ENCODE measurements around the gene INPP4B.
A peak's percentile ranks its signal among the peaks of the same experiment; 100 is the strongest.

The INPP4B gene
- total RNA-seq, result 226 to 308 (median 276) reads per million in 3 donors

GRCh38 chr4:142846108-142846728 is at the start of gene INPP4B:
INPP4B (minus strand) TSS chr4:142846301.
- Histone ChIP-seq H3K27me3 (replicated peaks; ENCODE audit: control insufficient read depth, insufficient read depth, low read length, poor library complexity, severe bottlenecking) (peaks cover 8% of the 10 kb centered on the region), H3K9me3 (ENCODE audit: control insufficient read depth, low read length) (no peaks in the 10 kb centered on the region), H3K4me3 (ENCODE audit: insufficient read depth, low read depth, low read length, poor library complexity, severe bottlenecking) (peak within 1 kb of the TSS; percentile 90), H3K36me3 (ENCODE audit: control insufficient read depth, insufficient read depth, low read length) (no peaks in the 10 kb centered on the region), H3K27ac (ENCODE audit: insufficient read depth, low read length, poor library complexity, severe bottlenecking) (peak within 1 kb of the TSS; percentile 43), H3K4me1 (ENCODE audit: control insufficient read depth, insufficient read depth, low read length, poor library complexity, severe bottlenecking) (peaks cover 4% of the 10 kb centered on the region)
- peak in 2 of 3 donors; percentile 11 to 16 for DNase-seq

DNA sequence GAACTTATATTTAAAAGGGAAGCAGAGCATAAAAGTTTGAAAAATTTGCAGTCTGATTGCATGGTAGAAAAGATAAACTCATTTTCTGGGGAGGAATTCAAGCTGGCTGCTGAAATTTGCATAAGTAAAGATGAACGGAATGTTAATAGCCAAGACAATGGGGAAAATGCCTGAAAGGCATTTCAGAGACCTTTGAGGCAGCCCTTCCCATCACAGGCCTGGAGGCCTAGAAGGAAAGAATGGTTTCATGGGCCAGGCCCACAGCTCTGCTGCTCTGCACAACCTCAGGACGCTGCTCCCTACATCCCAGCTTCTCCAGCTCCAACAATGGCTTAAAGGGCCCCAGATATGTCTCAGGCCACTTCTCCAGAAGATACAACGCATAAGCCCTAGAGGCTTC is 46.9 kb upstream of the INPP4B start:
- Histone ChIP-seq H3K9me3 (ENCODE audit: control insufficient read depth, low read length) (no peaks in the 10 kb centered on the region), H3K4me3 (ENCODE audit: insufficient read depth, low read depth, low read length, poor library complexity, severe bottlenecking) (no peak overlapping the region), H3K27ac (ENCODE audit: insufficient read depth, low read length, poor library complexity, severe bottlenecking) (no peak overlapping the region), H3K4me1 (ENCODE audit: control insufficient read depth, insufficient read depth, low read length, poor library complexity, severe bottlenecking) (no peaks in the 10 kb centered on the region), H3K27me3 (replicated peaks; ENCODE audit: control insufficient read depth, insufficient read depth, low read length, poor library complexity, severe bottlenecking) (no peaks in the 10 kb centered on the region), H3K36me3 (ENCODE audit: control insufficient read depth, insufficient read depth, low read length) (no peaks in the 10 kb centered on the region)
- no peak for DNase-seq

GRCh38 chr4:142886566-142886965 is 40.5 kb upstream of the INPP4B start:
- no peaks in the 10 kb centered on the region for H3K4me1 ChIP-seq (ENCODE audit: control insufficient read depth, insufficient read depth, low read length, poor library complexity, severe bottlenecking)
- H3K36me3 ChIP-seq (ENCODE audit: control insufficient read depth, insufficient read depth, low read length), result no peaks in the 10 kb centered on the region
- H3K27me3 ChIP-seq (replicated peaks; ENCODE audit: control insufficient read depth, insufficient read depth, low read length, poor library complexity, severe bottlenecking), result no peaks in the 10 kb centered on the region
- no peak overlapping the region for H3K27ac ChIP-seq (ENCODE audit: insufficient read depth, low read length, poor library complexity, severe bottlenecking)
- no peaks in the 10 kb centered on the region for H3K9me3 ChIP-seq (ENCODE audit: control insufficient read depth, low read length)
- no peak overlapping the region for H3K4me3 ChIP-seq (ENCODE audit: insufficient read depth, low read depth, low read length, poor library complexity, severe bottlenecking)
- DNase-seq, result no peak

- no peak for DNase-seq
- H3K27ac ChIP-seq (ENCODE audit: insufficient read depth, low read length, poor library complexity, severe bottlenecking), result no peak overlapping the region
- H3K4me3 ChIP-seq (ENCODE audit: insufficient read depth, low read depth, low read length, poor library complexity, severe bottlenecking), result no peak overlapping the region
- no peaks in the 10 kb centered on the region for H3K27me3 ChIP-seq (replicated peaks; ENCODE audit: control insufficient read depth, insufficient read depth, low read length, poor library complexity, severe bottlenecking)
- H3K4me1 ChIP-seq (ENCODE audit: control insufficient read depth, insufficient read depth, low read length, poor library complexity, severe bottlenecking), result no peaks in the 10 kb centered on the region
- no peaks in the 10 kb centered on the region for H3K36me3 ChIP-seq (ENCODE audit: control insufficient read depth, insufficient read depth, low read length)
- no peaks in the 10 kb centered on the region for H3K9me3 ChIP-seq (ENCODE audit: control insufficient read depth, low read length)
Observed at GRCh38 chr4:142883040-142883832, 37.1 kb upstream of the INPP4B start.

DNA sequence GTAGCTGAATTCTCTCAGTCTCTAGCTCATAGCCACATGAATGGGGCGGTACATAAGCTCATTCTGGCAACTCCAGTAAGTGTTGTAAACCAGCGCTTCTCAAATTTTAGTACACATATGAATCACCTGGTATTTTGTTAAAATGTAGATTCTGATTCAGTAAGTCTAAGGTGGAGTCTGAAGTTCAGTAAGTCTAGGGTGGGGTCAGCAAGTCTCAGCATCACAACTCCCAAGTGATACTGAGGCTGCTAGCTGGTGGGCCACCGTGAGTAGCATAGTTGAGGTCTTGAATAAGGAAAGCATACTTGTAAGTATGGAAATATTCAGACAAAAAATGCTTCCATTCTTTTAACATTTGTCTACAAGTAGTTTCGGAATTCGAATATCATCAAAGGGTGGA is 36.1 kb upstream of the INPP4B start:
- H3K4me1 ChIP-seq (ENCODE audit: control insufficient read depth, insufficient read depth, low read length, poor library complexity, severe bottlenecking), result no peaks in the 10 kb centered on the region
- no peaks in the 10 kb centered on the region for H3K36me3 ChIP-seq (ENCODE audit: control insufficient read depth, insufficient read depth, low read length)
- no peak for DNase-seq
- H3K27ac ChIP-seq (ENCODE audit: insufficient read depth, low read length, poor library complexity, severe bottlenecking), result no peak overlapping the region
- no peaks in the 10 kb centered on the region for H3K27me3 ChIP-seq (replicated peaks; ENCODE audit: control insufficient read depth, insufficient read depth, low read length, poor library complexity, severe bottlenecking)
- no peak overlapping the region for H3K4me3 ChIP-seq (ENCODE audit: insufficient read depth, low read depth, low read length, poor library complexity, severe bottlenecking)
- no peaks in the 10 kb centered on the region for H3K9me3 ChIP-seq (ENCODE audit: control insufficient read depth, low read length)

DNA sequence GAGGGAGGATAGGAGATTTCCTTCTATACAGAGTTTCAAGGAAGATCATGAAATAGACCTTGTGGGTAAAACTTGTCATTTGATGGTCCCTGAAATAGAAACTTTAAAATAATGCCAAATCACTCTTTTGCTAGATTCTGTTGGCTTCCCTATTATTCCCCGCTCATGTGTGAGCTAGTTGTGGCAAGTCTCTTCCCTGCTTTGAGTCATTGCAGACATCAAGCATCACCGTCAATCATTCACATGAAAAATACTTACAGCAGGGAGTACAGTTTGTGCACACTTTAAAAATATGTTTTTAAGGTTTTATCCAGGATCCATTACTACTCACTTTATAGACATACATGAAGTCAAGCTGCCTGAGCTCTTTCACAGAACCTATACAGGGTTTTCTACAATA is 35.2 kb upstream of the INPP4B start:
- Histone ChIP-seq H3K27me3 (replicated peaks; ENCODE audit: control insufficient read depth, insufficient read depth, low read length, poor library complexity, severe bottlenecking) (no peaks in the 10 kb centered on the region), H3K9me3 (ENCODE audit: control insufficient read depth, low read length) (no peaks in the 10 kb centered on the region), H3K27ac (ENCODE audit: insufficient read depth, low read length, poor library complexity, severe bottlenecking) (no peak overlapping the region), H3K36me3 (ENCODE audit: control insufficient read depth, insufficient read depth, low read length) (no peaks in the 10 kb centered on the region), H3K4me3 (ENCODE audit: insufficient read depth, low read depth, low read length, poor library complexity, severe bottlenecking) (no peak overlapping the region), H3K4me1 (ENCODE audit: control insufficient read depth, insufficient read depth, low read length, poor library complexity, severe bottlenecking) (no peaks in the 10 kb centered on the region)
- no peak for DNase-seq

- Histone ChIP-seq H3K27ac (ENCODE audit: insufficient read depth, low read length, poor library complexity, severe bottlenecking) (no peak overlapping the region), H3K4me1 (ENCODE audit: control insufficient read depth, insufficient read depth, low read length, poor library complexity, severe bottlenecking) (no peaks in the 10 kb centered on the region), H3K9me3 (ENCODE audit: control insufficient read depth, low read length) (no peaks in the 10 kb centered on the region), H3K36me3 (ENCODE audit: control insufficient read depth, insufficient read depth, low read length) (no peaks in the 10 kb centered on the region), H3K4me3 (ENCODE audit: insufficient read depth, low read depth, low read length, poor library complexity, severe bottlenecking) (no peak overlapping the region), H3K27me3 (replicated peaks; ENCODE audit: control insufficient read depth, insufficient read depth, low read length, poor library complexity, severe bottlenecking) (no peaks in the 10 kb centered on the region)
- DNase-seq, result no peak
Observed at GRCh38 chr4:142875117-142875516, 29.0 kb upstream of the INPP4B start.

DNA sequence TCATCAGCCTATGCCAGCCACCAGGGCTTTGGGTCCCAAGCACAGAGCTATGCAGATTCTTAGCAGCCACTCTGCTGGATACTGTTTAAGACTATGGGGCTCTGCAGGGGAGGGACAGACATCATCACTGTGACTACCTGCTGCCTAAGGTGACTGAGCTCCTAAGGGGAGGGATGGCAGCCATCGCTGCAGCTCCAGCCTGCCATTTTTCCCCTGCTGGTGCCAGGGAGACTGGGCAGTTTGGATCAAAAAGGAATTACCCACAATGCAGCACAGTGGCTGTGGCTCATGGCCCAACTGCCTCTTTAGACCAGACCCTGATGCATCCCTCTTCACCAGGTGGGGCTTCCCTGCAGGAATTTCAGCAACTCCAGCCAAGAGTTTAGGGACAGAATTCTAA is 28.6 kb upstream of the INPP4B start:
- H3K4me3 ChIP-seq (ENCODE audit: insufficient read depth, low read depth, low read length, poor library complexity, severe bottlenecking), result no peak overlapping the region
- H3K27me3 ChIP-seq (replicated peaks; ENCODE audit: control insufficient read depth, insufficient read depth, low read length, poor library complexity, severe bottlenecking), result no peaks in the 10 kb centered on the region
- DNase-seq, result no peak
- H3K27ac ChIP-seq (ENCODE audit: insufficient read depth, low read length, poor library complexity, severe bottlenecking), result no peak overlapping the region
- H3K9me3 ChIP-seq (ENCODE audit: control insufficient read depth, low read length), result no peaks in the 10 kb centered on the region
- no peaks in the 10 kb centered on the region for H3K4me1 ChIP-seq (ENCODE audit: control insufficient read depth, insufficient read depth, low read length, poor library complexity, severe bottlenecking)
- no peaks in the 10 kb centered on the region for H3K36me3 ChIP-seq (ENCODE audit: control insufficient read depth, insufficient read depth, low read length)

DNA sequence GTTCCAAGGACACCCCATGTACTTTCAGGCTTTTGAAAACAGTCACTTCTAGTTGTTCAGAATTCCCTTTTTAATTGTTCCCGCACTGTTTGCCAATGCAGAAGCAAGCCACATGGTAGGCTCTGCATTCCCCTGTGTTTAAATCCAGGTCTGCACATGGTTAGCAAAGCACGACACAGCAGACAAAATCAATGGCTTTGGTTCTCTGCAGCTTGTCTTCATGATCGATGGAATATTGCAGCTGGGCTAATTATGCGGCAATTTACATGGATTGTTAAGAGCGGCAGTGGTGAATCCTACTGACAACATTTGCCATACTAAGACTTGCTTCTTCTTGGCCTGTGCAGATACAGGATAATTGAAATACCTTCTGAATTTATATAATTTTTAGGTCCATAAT is 20.6 kb upstream of the INPP4B start:
- Histone ChIP-seq H3K27ac (ENCODE audit: insufficient read depth, low read length, poor library complexity, severe bottlenecking) (no peak overlapping the region), H3K27me3 (replicated peaks; ENCODE audit: control insufficient read depth, insufficient read depth, low read length, poor library complexity, severe bottlenecking) (no peaks in the 10 kb centered on the region), H3K9me3 (ENCODE audit: control insufficient read depth, low read length) (no peaks in the 10 kb centered on the region), H3K4me3 (ENCODE audit: insufficient read depth, low read depth, low read length, poor library complexity, severe bottlenecking) (no peak overlapping the region), H3K36me3 (ENCODE audit: control insufficient read depth, insufficient read depth, low read length) (no peaks in the 10 kb centered on the region), H3K4me1 (ENCODE audit: control insufficient read depth, insufficient read depth, low read length, poor library complexity, severe bottlenecking) (no peaks in the 10 kb centered on the region)
- no peak for DNase-seq

GRCh38 chr4:142861351-142861750 is 15.2 kb upstream of the INPP4B start:
- Histone ChIP-seq H3K27me3 (replicated peaks; ENCODE audit: control insufficient read depth, insufficient read depth, low read length, poor library complexity, severe bottlenecking) (no peaks in the 10 kb centered on the region), H3K36me3 (ENCODE audit: control insufficient read depth, insufficient read depth, low read length) (no peaks in the 10 kb centered on the region), H3K27ac (ENCODE audit: insufficient read depth, low read length, poor library complexity, severe bottlenecking) (no peak overlapping the region), H3K4me3 (ENCODE audit: insufficient read depth, low read depth, low read length, poor library complexity, severe bottlenecking) (no peak overlapping the region), H3K9me3 (ENCODE audit: control insufficient read depth, low read length) (no peaks in the 10 kb centered on the region), H3K4me1 (ENCODE audit: control insufficient read depth, insufficient read depth, low read length, poor library complexity, severe bottlenecking) (no peaks in the 10 kb centered on the region)
- no peak for DNase-seq

Measured in effector memory CD4-positive, alpha-beta T cell (primary cell).